AML-193 (cell line): ENCODE results near the gene TLK2.

Experiments
- DNase-seq, 2 experiments: peaks; one replicate each; lab custom pipeline; 2025; lab: John Stamatoyannopoulos, UW

TLK2 gene

DNA sequence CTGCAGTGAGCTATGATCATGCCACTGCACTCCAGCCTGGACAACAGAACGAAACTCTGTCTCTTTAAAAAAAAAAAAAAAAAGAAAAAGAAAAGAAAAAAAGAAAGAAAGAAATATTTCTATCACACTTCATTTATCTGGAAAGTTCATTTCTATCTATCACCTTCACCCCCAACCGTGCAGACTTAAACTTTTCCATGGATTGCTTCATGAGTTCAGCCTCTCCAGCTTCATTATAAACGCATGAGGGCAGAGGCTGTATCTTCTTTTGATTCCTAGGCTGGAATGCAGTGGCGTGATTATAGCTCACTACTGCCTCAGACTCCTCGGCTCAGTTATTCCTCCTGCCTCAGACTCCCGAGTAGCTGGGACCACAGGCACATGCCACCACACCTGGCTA lies 177.0 kb downstream of the TLK2 start:
- no peak for DNase-seq

DNA sequence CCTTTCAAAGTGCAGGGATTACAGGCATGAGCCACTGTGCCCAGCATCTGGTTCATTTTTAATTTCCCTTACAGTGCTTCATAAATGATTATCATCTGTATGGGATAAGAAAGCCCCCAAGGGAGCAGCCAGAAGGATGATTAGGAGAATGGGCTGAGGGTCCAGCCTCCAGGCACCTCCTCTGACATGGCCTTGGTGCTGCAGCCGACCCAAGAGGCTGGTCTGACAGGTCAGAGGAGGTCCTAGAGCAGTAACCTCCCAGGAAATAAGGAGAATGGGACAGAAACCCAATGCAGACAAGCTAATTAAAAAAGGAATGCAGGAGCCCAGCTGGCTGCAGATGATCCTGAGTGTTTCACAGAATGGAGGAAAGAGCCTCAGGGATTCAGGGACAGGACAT lies 177.8 kb downstream of the TLK2 start:
- no peak for DNase-seq

DNA sequence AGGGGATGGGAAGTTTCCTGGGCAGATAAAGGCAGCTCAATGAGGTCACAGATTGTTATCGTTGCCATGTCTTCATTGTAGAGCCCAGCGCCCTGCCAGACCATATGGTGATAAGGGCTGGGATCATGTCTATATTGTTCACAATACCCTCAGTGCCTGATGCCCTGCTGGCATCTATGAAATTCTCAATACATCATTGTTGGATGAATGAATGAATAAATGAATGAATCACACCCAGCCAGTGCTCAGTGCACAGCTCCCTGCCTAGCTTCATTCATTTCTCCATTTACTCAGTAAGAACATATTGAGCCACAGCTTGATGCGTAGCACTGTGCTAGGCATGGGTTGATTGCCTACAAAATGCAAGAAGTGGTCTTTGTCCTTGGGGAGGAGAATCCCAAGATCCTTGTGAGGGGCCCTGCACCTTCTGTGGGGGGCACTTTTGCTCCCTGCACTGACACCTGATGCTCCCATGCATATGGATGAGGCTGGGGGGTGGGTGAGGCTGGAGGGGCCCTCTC lies 178.6 kb downstream of the TLK2 start:
- no peak for DNase-seq

DNA sequence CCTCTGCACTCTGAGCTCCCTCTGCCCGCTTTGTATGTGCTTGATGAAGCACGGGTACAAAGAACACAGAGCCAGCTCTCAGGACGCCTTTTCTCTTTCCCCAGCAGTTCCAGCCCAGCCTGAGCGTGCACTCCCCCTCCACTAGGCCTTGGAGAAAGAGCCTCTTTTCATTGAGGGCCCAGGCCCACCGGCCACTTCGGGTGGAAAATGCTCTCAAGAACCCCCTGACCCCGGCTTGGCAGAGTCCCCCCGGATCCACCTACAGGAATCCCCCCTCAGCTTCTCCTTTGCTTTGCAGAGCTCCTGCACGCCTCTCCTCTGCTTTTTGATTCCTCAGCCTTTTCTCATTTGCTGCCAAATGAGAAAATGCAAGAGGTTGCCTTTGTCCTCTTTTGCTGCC lies 179.1 kb downstream of the TLK2 start:
- DNase-seq, result no peak

DNA sequence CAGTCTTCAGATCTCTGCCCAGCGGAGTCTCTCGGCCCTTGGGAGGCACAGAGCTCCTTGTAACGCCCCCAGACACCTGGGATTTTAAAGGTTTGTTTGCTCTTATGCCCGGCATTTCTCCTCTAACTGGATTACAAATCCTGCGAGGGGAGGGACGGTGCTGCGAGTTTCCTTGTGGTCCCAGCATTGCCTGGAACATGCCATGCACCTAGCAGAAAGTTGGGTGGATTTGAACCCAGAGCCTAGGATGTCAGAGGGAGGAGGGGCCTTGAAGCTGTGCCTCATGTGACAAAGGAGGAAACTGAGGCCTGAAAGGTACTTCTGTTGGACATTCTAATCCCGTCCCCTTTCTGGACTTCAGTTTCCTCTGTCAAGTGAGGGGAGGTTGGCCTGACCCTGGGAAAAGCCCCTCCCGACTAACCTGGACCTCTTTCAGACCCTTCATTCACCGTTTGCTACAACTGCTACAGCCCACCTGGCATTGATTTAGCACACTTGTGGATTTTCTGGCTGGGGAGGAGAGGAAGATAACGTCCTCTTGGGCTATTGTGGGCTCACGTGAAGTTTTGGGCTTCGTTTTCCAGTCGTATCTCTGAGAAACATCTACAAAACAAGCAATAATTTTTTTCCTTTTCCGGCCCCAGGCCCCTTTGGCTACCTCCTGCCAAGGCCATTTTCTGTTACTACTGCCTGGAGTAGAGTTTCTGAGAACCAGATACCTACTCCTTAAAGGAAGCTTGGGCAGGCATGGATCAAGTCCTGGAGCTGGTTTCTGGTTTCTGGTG lies 179.7 kb downstream of the TLK2 start:
- no peak for DNase-seq

DNA sequence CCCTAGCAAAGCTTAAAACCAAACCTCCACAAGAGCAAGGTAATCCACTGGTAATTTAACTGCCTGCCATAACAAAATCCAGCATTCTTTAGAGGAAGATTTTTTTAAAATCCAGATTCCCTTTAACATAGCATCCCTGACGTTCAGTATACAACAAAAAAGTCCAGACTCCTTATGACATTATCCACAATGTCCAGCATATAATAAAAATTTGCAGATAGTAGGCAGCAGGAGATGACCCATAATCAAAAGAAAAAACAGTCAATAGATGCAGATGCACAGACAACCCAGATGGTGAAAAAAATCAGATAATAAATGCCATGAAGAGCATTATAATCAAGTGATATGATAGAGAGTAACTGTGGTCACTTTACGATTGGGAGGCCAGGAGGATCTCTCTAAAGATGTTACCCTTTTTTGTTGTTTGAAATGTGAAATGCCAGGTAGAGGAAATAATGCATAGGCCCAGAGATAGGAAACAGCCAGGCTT lies 182.0 kb downstream of the TLK2 start:
- no peak for DNase-seq

DNA sequence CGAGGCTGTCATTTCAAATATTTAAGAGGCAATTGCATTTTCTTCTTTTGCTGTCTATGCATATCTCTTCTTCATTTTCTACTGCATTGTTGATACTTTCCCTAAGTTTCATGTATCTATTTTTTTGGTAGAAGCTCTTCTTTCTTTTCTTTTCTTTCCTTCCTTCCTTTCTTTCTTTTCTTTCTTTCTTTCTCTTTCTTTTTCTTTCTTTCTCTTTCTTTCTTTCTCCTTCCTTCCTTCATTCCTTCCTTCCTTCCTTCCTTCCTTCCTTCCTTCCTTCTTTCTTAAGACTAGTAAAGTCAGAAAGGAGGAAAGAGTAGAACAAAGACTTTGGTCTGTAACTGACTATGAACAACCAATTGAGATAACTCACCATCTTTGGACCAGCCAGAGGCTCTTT lies 182.7 kb downstream of the TLK2 start:
- DNase-seq, result no peak

DNA sequence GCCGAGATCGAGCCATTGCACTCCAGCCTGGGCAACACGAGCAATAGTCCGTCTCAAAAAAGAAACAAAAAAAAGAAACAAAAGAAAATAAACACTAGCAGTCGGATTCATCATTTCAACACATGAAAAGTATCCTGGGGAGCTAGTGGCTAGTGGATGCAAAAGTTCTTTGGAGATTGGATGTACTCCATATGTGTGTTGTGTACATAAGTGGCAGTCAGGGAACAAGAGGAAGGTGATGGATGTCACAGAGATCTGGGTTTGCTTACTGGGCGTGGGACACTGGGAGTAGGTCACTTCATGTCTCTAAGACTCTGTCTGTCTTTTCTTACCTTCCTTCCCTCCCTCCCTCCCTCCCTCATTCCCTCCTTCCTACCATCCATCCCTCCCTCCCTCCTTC lies 184.2 kb downstream of the TLK2 start:
- DNase-seq, result no peak
